CD4-positive, alpha-beta T cell treated with Interleukin-4 for 4 hours (primary cell): ENCODE data around the gene KCNQ1.

Source experiments
- DNase-seq: peaks from one replicate; pipeline ENCODE4 v3.0.0-alpha.2; 2020

KCNQ1 gene

DNA sequence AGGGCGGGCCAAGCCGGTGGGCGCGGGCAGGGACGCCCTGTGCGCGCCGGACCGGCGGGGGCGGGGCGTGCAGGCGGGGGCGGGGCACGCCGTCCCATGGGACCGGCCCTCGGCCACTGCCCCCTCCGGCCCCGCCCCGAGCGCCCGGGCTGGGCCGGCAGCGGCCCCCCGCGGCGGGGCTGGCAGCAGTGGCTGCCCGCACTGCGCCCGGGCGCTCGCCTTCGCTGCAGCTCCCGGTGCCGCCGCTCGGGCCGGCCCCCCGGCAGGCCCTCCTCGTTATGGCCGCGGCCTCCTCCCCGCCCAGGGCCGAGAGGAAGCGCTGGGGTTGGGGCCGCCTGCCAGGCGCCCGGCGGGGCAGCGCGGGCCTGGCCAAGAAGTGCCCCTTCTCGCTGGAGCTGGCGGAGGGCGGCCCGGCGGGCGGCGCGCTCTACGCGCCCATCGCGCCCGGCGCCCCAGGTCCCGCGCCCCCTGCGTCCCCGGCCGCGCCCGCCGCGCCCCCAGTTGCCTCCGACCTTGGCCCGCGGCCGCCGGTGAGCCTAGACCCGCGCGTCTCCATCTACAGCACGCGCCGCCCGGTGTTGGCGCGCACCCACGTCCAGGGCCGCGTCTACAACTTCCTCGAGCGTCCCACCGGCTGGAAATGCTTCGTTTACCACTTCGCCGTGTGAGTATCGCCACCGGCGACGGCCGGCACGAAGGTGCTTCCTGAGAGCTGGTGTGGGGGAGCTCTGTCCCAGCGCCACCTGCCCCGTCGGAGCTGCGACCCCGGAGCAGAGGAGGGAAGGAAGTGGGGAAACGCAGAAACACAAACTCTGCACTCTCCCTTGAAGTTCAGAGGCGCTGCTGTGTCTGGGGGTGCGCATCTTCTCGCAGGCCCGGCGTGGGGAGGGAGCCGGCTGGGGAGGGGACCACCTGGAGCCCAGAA is at the start of gene KCNQ1:
TSS of gene KCNQ1 (plus strand) at position 188 of the 925 bp plus-strand sequence. CDS start at position 279, 91 bp downstream.
- peak; percentile 38 for DNase-seq

- DNase-seq: no peak
Measured at GRCh38 chr11:2395211-2395730, 49.5 kb upstream of the KCNQ1 start.

DNA sequence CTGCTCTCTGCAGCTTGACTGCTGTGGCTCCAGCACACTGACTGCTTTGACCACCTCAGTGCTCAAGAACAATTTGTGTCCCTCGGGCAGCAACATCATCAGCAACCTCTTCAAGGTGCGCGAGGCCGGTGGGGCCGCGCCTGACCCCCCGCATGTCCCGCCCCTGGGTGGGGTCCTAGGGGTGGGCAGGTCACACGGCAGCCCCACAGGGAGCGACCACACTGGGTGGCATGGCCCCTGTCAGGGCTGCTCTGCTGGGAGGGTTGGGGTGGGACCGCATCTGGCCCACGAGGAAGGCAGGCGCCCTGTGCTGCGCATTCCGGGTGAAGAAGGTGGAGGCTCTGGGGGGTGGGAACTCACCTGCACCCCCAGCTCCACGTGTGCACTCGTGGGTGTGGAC is 49.0 kb upstream of the KCNQ1 start:
- DNase-seq: no peak

DNA sequence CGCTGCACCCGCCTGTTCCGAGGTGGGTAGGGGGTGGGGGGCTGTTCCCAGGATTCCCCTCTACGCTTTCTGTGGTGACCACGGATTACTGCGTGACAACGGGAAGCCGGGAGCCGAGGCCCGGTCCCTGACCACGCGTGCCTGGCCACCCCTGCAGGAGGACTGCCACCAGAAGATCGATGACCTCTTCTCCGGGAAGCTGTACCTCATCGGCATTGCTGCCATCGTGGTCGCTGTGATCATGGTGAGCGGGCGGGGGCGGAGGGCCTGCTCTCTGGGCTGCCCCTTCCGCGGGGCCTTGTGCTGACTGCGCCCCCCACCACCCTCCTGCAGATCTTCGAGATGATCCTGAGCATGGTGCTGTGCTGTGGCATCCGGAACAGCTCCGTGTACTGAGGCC is 48.3 kb upstream of the KCNQ1 start:
- DNase-seq: no peak

DNA sequence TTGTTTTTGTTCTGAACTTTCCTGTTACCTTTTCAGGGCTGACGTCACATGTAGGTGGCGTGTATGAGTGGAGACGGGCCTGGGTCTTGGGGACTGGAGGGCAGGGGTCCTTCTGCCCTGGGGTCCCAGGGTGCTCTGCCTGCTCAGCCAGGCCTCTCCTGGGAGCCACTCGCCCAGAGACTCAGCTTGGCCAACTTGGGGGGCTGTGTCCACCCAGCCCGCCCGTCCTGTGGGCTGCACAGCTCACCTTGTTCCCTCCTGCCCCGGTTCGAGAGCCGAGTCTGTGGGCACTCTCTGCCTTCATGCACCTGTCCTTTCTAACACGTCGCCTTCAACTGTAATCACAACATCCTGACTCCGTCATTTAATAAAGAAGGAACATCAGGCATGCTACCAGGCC is 47.8 kb upstream of the KCNQ1 start:
- DNase-seq: no peak

GRCh38 chr11:2398664-2399355 is 46.0 kb upstream of the KCNQ1 start:
- DNase-seq: no peak

DNA sequence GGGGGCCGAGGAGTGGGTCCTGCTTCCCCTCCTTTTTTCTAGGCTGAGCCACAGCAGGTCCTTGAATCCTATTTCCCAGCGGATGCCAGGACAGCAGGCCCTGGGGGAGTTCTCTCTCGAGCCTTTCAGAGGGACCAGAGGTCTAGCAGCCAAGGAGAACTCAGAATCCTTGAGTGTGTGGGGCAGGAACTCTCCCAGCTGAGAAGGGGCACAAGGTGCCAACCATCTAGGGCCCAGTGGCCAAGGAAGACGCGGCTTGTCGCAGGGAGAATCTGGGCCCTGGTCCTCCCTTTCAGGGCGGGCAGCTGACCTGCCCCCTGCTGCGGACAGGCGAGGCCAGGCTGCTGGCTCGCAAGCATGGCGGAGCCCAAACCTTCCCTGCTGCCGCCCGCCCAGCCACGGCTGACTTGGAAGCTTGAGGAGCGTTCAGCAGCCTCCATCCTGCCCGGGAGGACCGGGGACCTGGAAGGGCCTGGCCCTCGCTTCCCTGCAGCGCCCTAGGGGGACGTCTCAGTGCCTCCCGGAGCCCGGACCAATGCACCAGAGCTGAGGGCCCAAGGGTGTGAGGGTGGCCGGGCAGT is 45.2 kb upstream of the KCNQ1 start:
- no peak for DNase-seq

DNA sequence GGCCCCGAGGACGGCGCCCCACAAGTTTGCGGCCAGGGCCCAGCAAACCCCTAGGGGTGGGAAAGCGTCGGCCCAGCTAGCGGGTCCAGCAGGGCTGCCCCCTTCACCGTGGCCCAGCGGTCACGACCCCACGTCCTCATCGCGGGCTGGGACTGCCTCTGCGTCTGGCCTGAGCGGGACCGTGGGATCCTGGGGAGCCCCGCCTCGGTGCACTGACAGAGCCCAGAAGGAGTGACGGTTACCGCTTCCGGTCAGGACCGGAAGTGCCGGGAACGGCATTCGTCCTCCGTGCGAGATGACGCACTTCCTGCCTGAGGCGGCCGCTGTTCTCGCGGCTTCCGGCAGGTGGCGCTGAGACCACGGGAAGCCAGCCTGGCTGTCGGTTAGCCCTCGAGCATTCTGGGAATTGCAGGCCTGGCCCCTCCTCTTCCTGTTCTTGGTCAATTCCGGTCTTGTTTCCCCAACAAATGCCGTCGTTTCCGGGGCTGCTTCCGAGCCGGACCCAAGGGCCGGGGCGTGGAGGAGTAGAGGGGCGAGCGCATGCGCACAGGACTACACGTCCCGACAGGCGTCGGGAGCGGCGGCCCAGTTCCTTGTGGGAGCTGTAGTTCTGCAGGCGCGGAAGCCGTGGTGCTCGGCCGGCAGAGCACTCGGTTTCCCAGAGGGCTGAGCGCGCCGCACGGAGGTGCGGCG is 44.6 kb upstream of the KCNQ1 start, which contains the start of gene TSSC4:
TSS of gene TSSC4 (plus strand) at position 682 of the 693 bp plus-strand sequence. CDS start 1,884 bp downstream, outside the sequence.
- peak; percentile 100 for DNase-seq

DNA sequence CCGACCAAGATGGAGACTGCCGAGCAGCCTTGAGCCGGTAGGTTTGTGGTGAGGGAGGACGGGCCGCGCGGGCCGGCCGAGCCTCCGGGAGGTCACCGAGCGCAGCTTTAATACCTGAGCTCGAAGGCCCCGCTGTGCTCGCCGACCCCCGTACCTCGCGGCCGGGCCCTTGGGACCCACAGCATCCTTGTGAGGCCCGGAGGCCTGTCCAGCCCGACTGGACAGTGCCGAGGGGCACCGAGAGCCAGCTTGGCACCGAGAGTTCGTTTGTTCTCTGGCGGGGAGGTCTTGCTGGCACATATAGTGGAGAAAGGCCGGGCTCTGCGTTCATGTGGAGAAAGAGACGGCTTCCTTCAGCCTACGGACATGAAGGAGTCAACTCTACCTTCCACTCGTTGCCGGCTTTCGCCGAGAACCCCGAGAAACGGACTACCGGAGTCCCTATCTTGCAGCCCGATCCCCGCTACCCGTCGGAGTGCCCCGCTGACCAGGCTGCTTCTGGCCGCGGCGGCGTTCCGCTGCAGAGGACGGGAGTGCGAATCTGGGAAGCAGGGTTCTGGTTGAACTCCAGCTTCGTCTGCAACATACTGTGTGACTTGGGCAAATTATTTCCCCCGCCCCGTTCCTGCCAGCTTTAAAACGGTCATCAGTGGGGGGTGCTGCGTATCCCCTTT is 43.9 kb upstream of the KCNQ1 start:
- no peak for DNase-seq

DNA sequence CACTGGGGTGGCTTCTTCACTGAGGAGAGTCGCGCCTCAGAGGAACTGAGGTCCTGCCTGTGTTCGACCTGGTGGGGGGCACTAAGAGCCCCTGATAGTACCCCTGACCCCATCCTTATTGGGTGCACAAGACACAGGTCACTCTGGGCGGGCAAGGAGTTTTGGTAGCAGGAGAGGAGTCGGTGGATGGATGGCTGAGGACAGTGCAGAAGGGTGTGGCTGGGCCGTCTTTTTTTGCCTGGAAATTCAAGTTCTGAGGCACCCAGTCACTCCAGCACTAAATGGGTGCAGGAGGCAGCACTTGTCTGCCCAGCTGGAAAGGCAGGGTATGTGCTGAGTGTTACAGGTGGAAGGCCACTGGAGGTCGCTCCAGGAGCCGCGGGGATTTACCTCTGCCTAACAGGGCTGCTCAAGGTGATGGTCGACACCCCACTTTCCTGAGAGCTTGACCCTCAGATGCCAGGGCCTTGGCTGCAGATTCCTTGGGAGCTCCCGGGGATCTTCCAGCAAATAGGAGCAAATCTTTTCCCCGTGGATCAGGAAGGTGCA is 43.3 kb upstream of the KCNQ1 start:
- DNase-seq: no peak

- no peak for DNase-seq
Measured at GRCh38 chr11:2402106-2402505, 42.7 kb upstream of the KCNQ1 start.

- no peak for DNase-seq
Measured at GRCh38 chr11:2402890-2403645, 41.7 kb upstream of the KCNQ1 start.

GRCh38 chr11:2404735-2405196 is 40.0 kb upstream of the KCNQ1 start:
- DNase-seq: no peak

DNA sequence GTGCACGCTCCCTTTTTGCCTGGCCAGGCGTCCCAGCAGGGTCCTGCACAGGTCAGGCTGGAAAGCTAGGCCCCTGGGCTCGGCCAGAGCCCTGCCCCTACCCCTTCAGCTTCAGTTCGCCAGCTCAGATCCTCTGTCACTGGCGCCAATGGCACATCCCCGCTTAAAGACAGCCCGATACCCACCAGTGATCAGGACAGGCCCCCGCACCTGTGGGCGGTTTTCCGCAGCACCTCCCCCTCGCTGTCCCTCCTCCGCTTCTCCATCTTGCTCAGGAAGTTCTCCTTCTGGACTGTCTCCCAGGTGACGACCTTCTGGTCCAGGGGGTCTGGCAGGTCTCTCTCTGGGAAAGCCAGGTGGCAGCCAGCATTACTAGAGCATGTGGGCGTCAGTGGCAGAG is 38.4 kb upstream of the KCNQ1 start:
- DNase-seq: no peak

DNA sequence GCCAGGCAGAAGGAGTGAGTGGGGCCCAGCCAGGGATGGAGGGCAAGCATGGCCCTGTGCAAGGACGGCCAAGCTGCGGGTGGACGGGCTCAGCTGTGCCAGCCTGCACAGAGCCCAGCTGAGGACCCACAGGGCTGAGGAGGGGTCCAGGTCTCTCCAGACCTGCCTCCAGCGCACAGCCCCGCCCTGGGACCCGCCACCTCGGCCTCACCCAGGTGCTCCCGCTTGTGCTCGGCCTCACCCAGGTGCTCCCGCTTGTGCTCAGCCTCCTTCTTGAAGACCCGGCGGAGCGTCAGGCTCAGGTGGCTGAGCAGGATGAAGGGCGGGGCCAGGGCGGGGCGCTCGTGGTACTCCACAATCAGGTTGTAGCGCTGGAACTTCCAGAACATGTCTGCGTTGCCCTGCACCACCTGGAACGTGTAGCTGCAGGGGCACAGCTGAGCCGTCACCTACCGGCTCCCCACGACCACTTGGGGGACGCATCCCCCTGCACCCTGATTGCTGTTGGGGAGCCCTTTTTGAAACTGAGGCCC is 37.9 kb upstream of the KCNQ1 start:
- no peak for DNase-seq

- no peak for DNase-seq
Measured at GRCh38 chr11:2408671-2409070, 36.1 kb upstream of the KCNQ1 start.

- DNase-seq: no peak
Measured at GRCh38 chr11:2409126-2409525, 35.7 kb upstream of the KCNQ1 start.

DNA sequence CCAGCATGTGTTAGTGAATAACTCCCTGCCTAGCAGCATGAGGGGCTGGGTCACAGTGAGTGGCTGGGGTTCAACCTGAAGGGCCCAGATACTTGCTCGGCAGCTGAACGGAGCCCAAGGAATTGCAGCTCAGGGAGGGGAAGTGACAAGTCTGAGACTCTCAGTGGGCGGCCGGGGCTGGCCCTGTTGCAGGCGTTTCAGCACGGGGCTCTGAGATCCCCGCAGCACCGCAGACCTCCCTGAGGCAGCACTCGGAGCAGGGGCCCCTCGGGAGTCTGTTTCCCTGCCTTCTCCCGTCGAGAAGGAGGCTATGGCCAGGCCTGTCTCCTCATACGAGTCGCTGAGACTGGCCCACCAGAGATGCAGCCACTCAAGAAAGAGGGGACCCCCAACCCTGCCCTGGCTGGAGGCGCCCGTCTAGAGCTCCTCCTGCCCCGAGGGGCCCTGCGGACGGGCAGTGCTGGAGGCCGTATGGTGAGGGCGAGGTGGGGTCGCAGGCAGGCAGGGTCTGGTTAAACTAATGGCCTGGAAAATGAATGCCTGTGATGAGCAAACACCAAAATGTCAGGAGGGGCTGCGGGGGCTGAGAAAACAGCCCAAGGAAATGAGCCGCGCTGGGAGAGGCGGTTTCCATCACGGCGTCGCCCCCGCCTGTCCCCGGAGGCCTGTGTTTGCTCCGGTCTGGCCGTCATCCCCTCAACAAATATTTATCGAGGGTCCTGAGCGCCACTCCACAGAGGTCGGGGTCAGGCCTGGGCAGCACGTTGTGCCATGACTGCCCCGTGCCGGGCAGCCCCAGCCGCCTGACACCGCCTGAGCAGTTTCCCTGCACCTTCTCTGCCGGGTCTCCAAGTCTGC is 35.0 kb upstream of the KCNQ1 start:
- no peak for DNase-seq

- no peak for DNase-seq
Measured at GRCh38 chr11:2410616-2411015, 34.2 kb upstream of the KCNQ1 start.
